Suprapubic skin (tissue), 3 donors: ENCODE measurements around the gene RPL10.

ENCODE experiments used
- CTCF ChIP-seq, 2 donors: fragments of 200-600 bp in 1 of 2; fragments of 450-650 bp in 1 of 2; sonication (generic) in 1 of 2; IDR thresholded peaks; one replicate each; pipeline ENCODE4 v1.5.1; 2016 to 2019; ENCODE audit warnings: antibody characterized with exemption in 2 of 2, mild to moderate bottlenecking in 1 of 2, moderate library complexity in 1 of 2
- EP300 ChIP-seq: sonication (generic); formaldehyde crosslinking; IDR thresholded peaks from one replicate; pipeline ENCODE4 v1.6.1; 2017; ENCODE audit warnings: antibody characterized with exemption

GRCh38 chrX:154441984-154442707, 44.0 kb downstream of the RPL10 start:
- TF ChIP-seq EP300 (no peak), CTCF (IDR thresholded peaks at IDR 0.05) (no peak)
